Mucosa of stomach (tissue), 1 donor: ENCODE results near the gene SLC22A8.

Experiments used
- H3K27me3 ChIP-seq: one replicate; pipeline ENCODE4 v1.7.0; 2013; ENCODE audit warnings: mild to moderate bottlenecking, low read length; ENCODE audit not compliant: control insufficient read depth, insufficient read depth
- H3K36me3 ChIP-seq: one replicate; pipeline ENCODE4 v1.7.0; 2013; ENCODE audit warnings: low read length; ENCODE audit not compliant: control insufficient read depth, insufficient read depth
- H3K4me1 ChIP-seq: one replicate; pipeline ENCODE4 v1.7.0; 2013; ENCODE audit warnings: mild to moderate bottlenecking, low read length; ENCODE audit not compliant: control insufficient read depth, insufficient read depth
- H3K4me3 ChIP-seq: one replicate; pipeline ENCODE4 v1.7.0; 2013; ENCODE audit warnings: low read length
- H3K9ac ChIP-seq: one replicate; pipeline ENCODE4 v1.7.0; 2013; ENCODE audit warnings: mild to moderate bottlenecking, low read length, moderate library complexity
- H3K9me3 ChIP-seq: one replicate; pipeline ENCODE4 v1.7.0; 2013; ENCODE audit warnings: mild to moderate bottlenecking, low read length, moderate library complexity; ENCODE audit not compliant: control insufficient read depth
- donor health status: Pancreatic carcinoma.

Gene SLC22A8

GRCh38 chr11:62984451-62984991, 31.1 kb downstream of the SLC22A8 start, which contains the start of gene SLC22A6:
Gene SLC22A6 (minus strand): TSS chr11:62984967. CDS start chr11:62984690, 277 bp downstream.
- H3K9me3 ChIP-seq: no peaks in the 10 kb centered on the region
- no peaks in the 10 kb centered on the region for H3K4me1 ChIP-seq
- H3K4me3 ChIP-seq: no peak within 1 kb of the TSS
- H3K27me3 ChIP-seq: no peaks in the 10 kb centered on the region
- no peaks in the 10 kb centered on the region for H3K36me3 ChIP-seq
- no peak within 1 kb of the TSS for H3K9ac ChIP-seq

- H3K4me1 ChIP-seq: no peaks in the 10 kb centered on the region
- no peaks in the 10 kb centered on the region for H3K36me3 ChIP-seq
- no peak overlapping the region for H3K4me3 ChIP-seq
- H3K27me3 ChIP-seq: no peaks in the 10 kb centered on the region
- no peak overlapping the region for H3K9ac ChIP-seq
- no peaks in the 10 kb centered on the region for H3K9me3 ChIP-seq
These were observed 32.0 kb downstream of the SLC22A8 start for GRCh38 chr11:62983536-62984199.

DNA sequence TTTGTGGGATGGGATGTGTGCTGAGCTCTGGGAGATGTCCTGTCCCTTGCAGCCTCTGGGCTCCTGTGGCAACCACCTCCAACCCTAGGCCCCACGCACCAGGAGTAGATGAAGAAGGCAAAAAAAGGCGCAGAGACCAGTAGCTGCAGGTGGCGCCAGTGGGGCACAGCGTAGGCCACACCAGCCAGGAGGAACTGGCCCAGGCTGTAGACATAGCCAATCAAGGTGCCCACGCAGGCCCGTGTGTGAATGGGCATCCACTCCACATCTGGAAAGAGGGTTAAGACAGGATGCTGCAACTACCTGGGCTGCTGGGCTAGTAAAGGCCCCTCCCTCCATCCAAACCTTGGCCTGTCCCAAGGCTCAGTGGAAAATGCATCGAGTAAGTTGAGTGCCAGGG, 33.9 kb downstream of the SLC22A8 start:
- Histone ChIP-seq H3K27me3 (no peaks in the 10 kb centered on the region), H3K36me3 (no peaks in the 10 kb centered on the region), H3K4me1 (no peaks in the 10 kb centered on the region), H3K9me3 (no peaks in the 10 kb centered on the region), H3K4me3 (no peak overlapping the region), H3K9ac (no peak overlapping the region)

- no peaks in the 10 kb centered on the region for H3K9me3 ChIP-seq
- H3K36me3 ChIP-seq: no peaks in the 10 kb centered on the region
- H3K9ac ChIP-seq: no peak overlapping the region
- H3K27me3 ChIP-seq: peaks cover 3% of the 10 kb centered on the region
- H3K4me3 ChIP-seq: no peak overlapping the region
- no peaks in the 10 kb centered on the region for H3K4me1 ChIP-seq
These were observed 35.4 kb downstream of the SLC22A8 start for GRCh38 chr11:62980133-62980760.

DNA sequence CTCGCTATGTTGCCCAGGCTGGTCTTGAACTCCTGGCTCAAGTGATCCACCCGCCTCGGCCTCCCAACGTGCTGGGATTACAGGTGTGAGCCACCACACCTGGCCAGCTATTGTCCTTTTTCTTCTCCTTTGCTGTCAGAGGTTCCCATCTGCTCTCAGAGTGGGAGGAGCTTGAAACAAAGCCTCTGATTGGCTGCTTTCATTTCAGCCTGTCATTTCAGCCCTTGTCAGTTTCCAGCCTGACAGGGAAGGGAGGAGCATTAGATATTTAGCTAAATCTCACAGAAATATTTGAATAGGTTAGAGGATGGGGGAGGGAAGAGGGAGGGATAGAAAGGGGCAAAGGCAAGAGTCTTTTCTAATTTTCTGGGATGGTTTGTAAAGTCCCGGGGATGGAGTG, 39.5 kb downstream of the SLC22A8 start:
- no peaks in the 10 kb centered on the region for H3K4me1 ChIP-seq
- no peaks in the 10 kb centered on the region for H3K9me3 ChIP-seq
- H3K9ac ChIP-seq: no peak overlapping the region
- peaks cover 7% of the 10 kb centered on the region for H3K27me3 ChIP-seq
- no peaks in the 10 kb centered on the region for H3K36me3 ChIP-seq
- H3K4me3 ChIP-seq: no peak overlapping the region

GRCh38 chr11:62974848-62975522, 40.7 kb downstream of the SLC22A8 start:
- H3K4me1 ChIP-seq: no peaks in the 10 kb centered on the region
- no peaks in the 10 kb centered on the region for H3K36me3 ChIP-seq
- peaks cover 7% of the 10 kb centered on the region for H3K27me3 ChIP-seq
- H3K4me3 ChIP-seq: no peak overlapping the region
- H3K9ac ChIP-seq: no peak overlapping the region
- no peaks in the 10 kb centered on the region for H3K9me3 ChIP-seq

DNA sequence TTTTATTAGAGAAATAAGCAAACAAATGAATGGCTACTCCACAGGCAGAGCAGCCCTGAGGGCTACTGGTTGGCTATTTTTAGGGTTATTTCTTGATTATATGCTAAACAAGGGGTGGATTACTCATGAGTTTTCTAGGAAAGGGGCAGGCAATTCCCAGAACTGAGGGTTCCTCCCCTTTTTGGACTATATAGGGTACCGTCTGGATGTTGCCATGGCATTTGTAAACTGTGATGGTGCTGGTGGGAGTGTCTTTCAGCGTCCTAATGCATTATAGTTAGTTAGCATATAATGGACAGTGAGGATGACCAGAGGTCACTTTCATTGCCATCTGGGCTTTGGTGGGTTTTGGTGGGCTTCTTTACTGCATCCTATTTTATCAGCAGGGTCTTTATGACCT, 50.1 kb downstream of the SLC22A8 start:
- Histone ChIP-seq H3K9me3 (no peaks in the 10 kb centered on the region), H3K36me3 (no peaks in the 10 kb centered on the region), H3K9ac (no peak overlapping the region), H3K4me1 (no peaks in the 10 kb centered on the region), H3K4me3 (no peak overlapping the region), H3K27me3 (no peaks in the 10 kb centered on the region)

- Histone ChIP-seq H3K9me3 (no peaks in the 10 kb centered on the region), H3K4me1 (peaks cover 13% of the 10 kb centered on the region), H3K4me3 (no peak overlapping the region), H3K36me3 (no peaks in the 10 kb centered on the region), H3K27me3 (no peaks in the 10 kb centered on the region), H3K9ac (no peak overlapping the region)
These were observed 53.2 kb downstream of the SLC22A8 start for GRCh38 chr11:62962391-62962790.

GRCh38 chr11:62961017-62961570, 54.5 kb downstream of the SLC22A8 start:
- no peaks in the 10 kb centered on the region for H3K27me3 ChIP-seq
- H3K9ac ChIP-seq: no peak overlapping the region
- H3K4me1 ChIP-seq: peaks cover 13% of the 10 kb centered on the region
- no peaks in the 10 kb centered on the region for H3K9me3 ChIP-seq
- H3K36me3 ChIP-seq: no peaks in the 10 kb centered on the region
- no peak overlapping the region for H3K4me3 ChIP-seq

DNA sequence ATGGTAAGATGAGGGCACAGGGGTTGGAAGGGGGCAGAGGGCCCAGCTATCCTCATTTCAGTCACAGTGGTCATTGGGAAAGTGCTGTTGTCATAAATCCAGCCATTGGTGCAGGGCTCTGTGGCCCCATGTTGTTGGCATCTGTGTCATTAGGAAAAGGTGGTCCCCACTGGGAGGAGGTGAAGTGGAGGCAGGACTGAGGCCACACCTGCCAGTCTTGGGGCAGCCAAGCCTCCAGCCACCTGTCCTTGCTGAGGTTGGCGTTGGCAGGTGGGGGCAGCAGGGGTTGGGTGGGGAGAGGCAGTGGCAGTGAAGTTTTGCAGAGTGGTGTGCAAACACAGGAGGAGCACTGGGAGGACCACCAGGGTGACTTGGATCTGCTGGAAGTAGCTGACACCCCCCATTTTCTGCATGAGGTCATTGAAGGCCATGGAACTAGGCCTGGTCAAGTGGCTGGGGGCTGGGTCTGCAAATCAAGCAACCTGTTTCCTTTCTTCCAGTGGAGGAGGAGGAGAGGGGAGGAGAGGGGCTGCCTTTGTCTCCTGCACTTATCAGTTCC, 56.1 kb downstream of the SLC22A8 start:
- Histone ChIP-seq H3K27me3 (no peaks in the 10 kb centered on the region), H3K9ac (no peak overlapping the region), H3K36me3 (no peaks in the 10 kb centered on the region), H3K4me3 (no peak overlapping the region), H3K9me3 (no peaks in the 10 kb centered on the region), H3K4me1 (peaks cover 13% of the 10 kb centered on the region)

- Histone ChIP-seq H3K9me3 (no peaks in the 10 kb centered on the region), H3K4me1 (peaks cover 13% of the 10 kb centered on the region), H3K27me3 (no peaks in the 10 kb centered on the region), H3K9ac (no peak overlapping the region), H3K4me3 (no peak overlapping the region), H3K36me3 (no peaks in the 10 kb centered on the region)
These were observed 56.9 kb downstream of the SLC22A8 start for GRCh38 chr11:62958547-62959421.
